ENCODE measurements around the gene RMP24.
A peak's percentile ranks its signal among the peaks of the same experiment; 100 is the strongest.

Gene RMP24

DNA sequence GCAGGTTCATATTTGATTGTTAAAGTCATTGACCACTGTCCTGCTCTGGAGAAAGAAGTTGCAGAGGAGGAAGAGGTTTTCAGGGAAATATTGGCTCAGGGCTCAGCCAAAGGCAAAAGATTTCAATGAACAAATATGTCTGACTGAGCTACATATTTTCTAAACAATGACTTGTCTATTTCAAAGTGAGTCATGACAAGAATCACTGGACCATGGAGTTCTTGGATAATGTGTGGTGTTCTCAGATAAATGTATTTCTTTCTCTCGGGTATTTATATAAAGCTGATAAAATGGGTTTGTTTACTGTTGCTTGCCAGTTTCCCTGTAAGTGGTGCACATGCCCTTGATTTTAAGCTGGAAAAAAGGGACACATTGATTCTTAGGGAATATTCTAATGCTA, 34.3 kb upstream of the RMP24 start:
- Histone ChIP-seq H3K4me1 (peaks cover 0 to 22% (median 2%) of the 10 kb centered on the region in 4 donors), H3K4me3 (no peak overlapping the region), H3K27ac (peak overlapping the region in 1 of 5 donors; percentile 3), H3K27me3 (no peaks in the 10 kb centered on the region), H3K9me3 (no peaks in the 10 kb centered on the region), H3K36me3 (no peaks in the 10 kb centered on the region)
- 12 to 31% (median 20%) methylated on average over 1 of the region's 1 CpG for WGBS, 5 donors
- intact Hi-C loops (cut with DNase I; ENCODE audit: low total_unique reads), result no loop called here
- DNase-seq, result no peak
- TF ChIP-seq POLR2AphosphoS5 (IDR thresholded peaks at IDR 0.05) (no peak), EP300 (IDR thresholded peaks at IDR 0.05) (no peak), POLR2A (IDR thresholded peaks at IDR 0.05) (no peak)
- TF ChIP-seq, protein P1, sequence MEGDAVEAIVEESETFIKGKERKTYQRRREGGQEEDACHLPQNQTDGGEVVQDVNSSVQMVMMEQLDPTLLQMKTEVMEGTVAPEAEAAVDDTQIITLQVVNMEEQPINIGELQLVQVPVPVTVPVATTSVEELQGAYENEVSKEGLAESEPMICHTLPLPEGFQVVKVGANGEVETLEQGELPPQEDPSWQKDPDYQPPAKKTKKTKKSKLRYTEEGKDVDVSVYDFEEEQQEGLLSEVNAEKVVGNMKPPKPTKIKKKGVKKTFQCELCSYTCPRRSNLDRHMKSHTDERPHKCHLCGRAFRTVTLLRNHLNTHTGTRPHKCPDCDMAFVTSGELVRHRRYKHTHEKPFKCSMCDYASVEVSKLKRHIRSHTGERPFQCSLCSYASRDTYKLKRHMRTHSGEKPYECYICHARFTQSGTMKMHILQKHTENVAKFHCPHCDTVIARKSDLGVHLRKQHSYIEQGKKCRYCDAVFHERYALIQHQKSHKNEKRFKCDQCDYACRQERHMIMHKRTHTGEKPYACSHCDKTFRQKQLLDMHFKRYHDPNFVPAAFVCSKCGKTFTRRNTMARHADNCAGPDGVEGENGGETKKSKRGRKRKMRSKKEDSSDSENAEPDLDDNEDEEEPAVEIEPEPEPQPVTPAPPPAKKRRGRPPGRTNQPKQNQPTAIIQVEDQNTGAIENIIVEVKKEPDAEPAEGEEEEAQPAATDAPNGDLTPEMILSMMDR (IDR thresholded peaks at IDR 0.05), result no peak

DNA sequence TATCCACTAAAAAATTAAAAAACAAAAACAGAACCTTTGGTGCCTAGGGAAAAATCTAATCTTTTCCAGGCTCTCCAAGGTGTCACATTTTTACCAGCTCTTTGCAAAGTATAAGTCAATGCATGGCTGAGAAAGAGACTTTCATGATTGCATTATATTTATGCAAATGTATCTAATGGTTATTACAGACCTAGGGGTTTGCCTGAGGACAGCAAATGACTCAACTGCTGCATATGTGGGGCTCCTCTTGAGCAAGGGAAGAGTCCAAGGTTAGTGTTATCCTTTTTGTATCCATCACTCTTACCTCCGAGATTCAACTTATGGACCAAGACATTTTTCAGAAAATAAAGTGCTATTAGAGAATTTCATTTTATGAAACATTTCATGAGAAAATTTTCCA, 33.9 kb upstream of the RMP24 start:
- Histone ChIP-seq H3K27me3 (no peaks in the 10 kb centered on the region), H3K27ac (peak overlapping the region in 1 of 5 donors; percentile 3), H3K36me3 (no peaks in the 10 kb centered on the region), H3K4me3 (no peak overlapping the region), H3K4me1 (peaks cover 0 to 22% (median 2%) of the 10 kb centered on the region in 4 donors), H3K9me3 (no peaks in the 10 kb centered on the region)
- intact Hi-C loops (cut with DNase I; ENCODE audit: low total_unique reads), result no loop called here
- TF ChIP-seq, protein P1 (IDR thresholded peaks at IDR 0.05), result no peak
- TF ChIP-seq POLR2AphosphoS5 (IDR thresholded peaks at IDR 0.05), result no peak
- no peak for TF ChIP-seq EP300 (IDR thresholded peaks at IDR 0.05)
- TF ChIP-seq POLR2A (IDR thresholded peaks at IDR 0.05), result no peak
- WGBS, 5 donors, result 65 to 91% (median 85%) methylated on average over 1 of the region's 1 CpG
- DNase-seq, result no peak

DNA sequence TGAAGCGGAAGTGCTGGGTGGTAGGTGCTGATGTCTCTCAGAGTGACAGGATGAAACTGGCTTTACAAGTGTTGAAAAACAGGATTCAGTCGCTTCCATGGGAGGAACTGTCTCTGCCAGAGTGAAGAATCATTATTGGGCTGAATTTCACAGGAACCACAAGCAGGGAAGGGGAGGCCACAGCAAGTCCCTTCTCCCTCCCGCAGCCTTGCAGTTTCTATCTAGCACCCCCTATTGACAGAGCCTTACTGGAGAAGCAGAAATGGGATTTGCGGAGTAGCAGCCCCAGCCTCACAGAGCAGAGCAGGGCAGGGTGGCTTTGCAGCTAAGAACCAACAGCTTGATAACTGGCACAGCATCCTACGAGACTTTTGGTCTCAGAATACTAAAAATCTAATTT, 33.3 kb upstream of the RMP24 start:
- DNase-seq, result no peak
- H3K9me3 ChIP-seq, result no peaks in the 10 kb centered on the region
- H3K36me3 ChIP-seq, result no peaks in the 10 kb centered on the region
- peaks cover 0 to 22% (median 2%) of the 10 kb centered on the region in 4 donors for H3K4me1 ChIP-seq
- no peak overlapping the region for H3K4me3 ChIP-seq
- H3K27me3 ChIP-seq, result no peaks in the 10 kb centered on the region
- no peak overlapping the region for H3K27ac ChIP-seq
- WGBS, 5 donors, result 55 to 61% (median 60%) methylated on average over 5 of the region's 5 CpGs
- TF ChIP-seq, protein P1 (IDR thresholded peaks at IDR 0.05), result no peak
- TF ChIP-seq POLR2AphosphoS5 (IDR thresholded peaks at IDR 0.05) (no peak), POLR2A (IDR thresholded peaks at IDR 0.05) (no peak), EP300 (IDR thresholded peaks at IDR 0.05) (no peak)
- intact Hi-C loops (cut with DNase I; ENCODE audit: low total_unique reads), result no loop called here

DNA sequence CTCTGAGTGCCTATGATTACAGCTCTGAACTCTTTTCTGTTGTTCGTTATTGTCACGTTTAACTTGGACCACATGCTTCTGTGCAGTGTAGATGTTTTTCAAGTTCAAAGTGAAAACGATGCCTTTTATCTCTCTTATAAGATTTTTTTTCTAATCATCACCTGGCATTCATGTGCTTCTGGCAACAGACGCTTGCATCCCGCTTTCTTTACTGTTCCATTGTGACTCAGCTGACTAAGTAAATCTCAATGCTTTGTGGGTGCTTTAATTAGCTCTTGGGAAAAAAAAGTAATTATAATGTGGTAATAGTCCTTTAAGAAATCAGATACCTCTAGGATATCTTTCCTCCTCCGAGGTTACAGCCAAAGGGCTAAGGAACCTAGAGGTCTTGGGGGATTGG, 31.2 kb upstream of the RMP24 start:
- no peak overlapping the region for H3K4me3 ChIP-seq
- no peaks in the 10 kb centered on the region for H3K36me3 ChIP-seq
- H3K4me1 ChIP-seq, result peaks cover 0 to 22% (median 2%) of the 10 kb centered on the region in 4 donors
- no peak for DNase-seq
- no peaks in the 10 kb centered on the region for H3K9me3 ChIP-seq
- 27 to 51% (median 43%) methylated on average over 6 of the region's 6 CpGs for WGBS, 5 donors
- no peak overlapping the region for H3K27ac ChIP-seq
- no peaks in the 10 kb centered on the region for H3K27me3 ChIP-seq
- intact Hi-C loops (cut with DNase I; ENCODE audit: low total_unique reads), result no loop called here
- TF ChIP-seq POLR2A (IDR thresholded peaks at IDR 0.05) (no peak), POLR2AphosphoS5 (IDR thresholded peaks at IDR 0.05) (no peak), EP300 (IDR thresholded peaks at IDR 0.05) (no peak)
- TF ChIP-seq, protein P1 (IDR thresholded peaks at IDR 0.05), result no peak
